Measurements from ENCODE around the gene NFAM1.

GRCh38 chr22:42383851-42384417 lies 48.3 kb downstream of the NFAM1 start:
- TF ChIP-seq, protein P1, sequence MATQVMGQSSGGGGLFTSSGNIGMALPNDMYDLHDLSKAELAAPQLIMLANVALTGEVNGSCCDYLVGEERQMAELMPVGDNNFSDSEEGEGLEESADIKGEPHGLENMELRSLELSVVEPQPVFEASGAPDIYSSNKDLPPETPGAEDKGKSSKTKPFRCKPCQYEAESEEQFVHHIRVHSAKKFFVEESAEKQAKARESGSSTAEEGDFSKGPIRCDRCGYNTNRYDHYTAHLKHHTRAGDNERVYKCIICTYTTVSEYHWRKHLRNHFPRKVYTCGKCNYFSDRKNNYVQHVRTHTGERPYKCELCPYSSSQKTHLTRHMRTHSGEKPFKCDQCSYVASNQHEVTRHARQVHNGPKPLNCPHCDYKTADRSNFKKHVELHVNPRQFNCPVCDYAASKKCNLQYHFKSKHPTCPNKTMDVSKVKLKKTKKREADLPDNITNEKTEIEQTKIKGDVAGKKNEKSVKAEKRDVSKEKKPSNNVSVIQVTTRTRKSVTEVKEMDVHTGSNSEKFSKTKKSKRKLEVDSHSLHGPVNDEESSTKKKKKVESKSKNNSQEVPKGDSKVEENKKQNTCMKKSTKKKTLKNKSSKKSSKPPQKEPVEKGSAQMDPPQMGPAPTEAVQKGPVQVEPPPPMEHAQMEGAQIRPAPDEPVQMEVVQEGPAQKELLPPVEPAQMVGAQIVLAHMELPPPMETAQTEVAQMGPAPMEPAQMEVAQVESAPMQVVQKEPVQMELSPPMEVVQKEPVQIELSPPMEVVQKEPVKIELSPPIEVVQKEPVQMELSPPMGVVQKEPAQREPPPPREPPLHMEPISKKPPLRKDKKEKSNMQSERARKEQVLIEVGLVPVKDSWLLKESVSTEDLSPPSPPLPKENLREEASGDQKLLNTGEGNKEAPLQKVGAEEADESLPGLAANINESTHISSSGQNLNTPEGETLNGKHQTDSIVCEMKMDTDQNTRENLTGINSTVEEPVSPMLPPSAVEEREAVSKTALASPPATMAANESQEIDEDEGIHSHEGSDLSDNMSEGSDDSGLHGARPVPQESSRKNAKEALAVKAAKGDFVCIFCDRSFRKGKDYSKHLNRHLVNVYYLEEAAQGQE (IDR thresholded peaks at IDR 0.05; ENCODE audit: unreplicated experiment) = no peak
- TF ChIP-seq CTCF (conservative IDR thresholded peaks at IDR 0.05; ENCODE audit: low read depth in 2 of 2) (no peak), POLR2AphosphoS5 (IDR thresholded peaks at IDR 0.05; ENCODE audit: low read depth) (no peak), EZH2 (IDR thresholded peaks at IDR 0.05; ENCODE audit: low read depth, unreplicated experiment) (no peak), JUNB (IDR thresholded peaks at IDR 0.05; ENCODE audit: unreplicated experiment) (no peak), ZNF331 (CRISPR knock-in tag; IDR thresholded peaks at IDR 0.05; ENCODE audit: low read depth) (no peak), CREB1 (CRISPR knock-in tag; IDR thresholded peaks at IDR 0.05; ENCODE audit: low read depth) (no peak), NANOG (IDR thresholded peaks at IDR 0.05; ENCODE audit: borderline replicate concordance) (no peak), EZH2phosphoT487 (IDR thresholded peaks at IDR 0.05; ENCODE audit: unreplicated experiment) (no peak), STAT1 (IDR thresholded peaks at IDR 0.05; ENCODE audit: unreplicated experiment) (no peak)

Measured in GM23338 (cell line).